GM12891 (cell line): ENCODE measurements around the gene NFATC2.

ENCODE experiments used
- POLR2A ChIP-seq: IDR thresholded peaks from 2 replicates; pipeline ENCODE4 v1.6.1; 2011; ENCODE audit warnings: low read depth, low read length, control low read depth
- POLR2AphosphoS5 ChIP-seq: IDR thresholded peaks from 2 replicates; pipeline ENCODE4 v1.6.1; 2011; ENCODE audit warnings: low read depth, low read length, control low read depth
- TAF1 ChIP-seq: IDR thresholded peaks from 2 replicates; pipeline ENCODE4 v1.6.1; 2011; ENCODE audit warnings: low read depth, low read length, control low read depth

DNA sequence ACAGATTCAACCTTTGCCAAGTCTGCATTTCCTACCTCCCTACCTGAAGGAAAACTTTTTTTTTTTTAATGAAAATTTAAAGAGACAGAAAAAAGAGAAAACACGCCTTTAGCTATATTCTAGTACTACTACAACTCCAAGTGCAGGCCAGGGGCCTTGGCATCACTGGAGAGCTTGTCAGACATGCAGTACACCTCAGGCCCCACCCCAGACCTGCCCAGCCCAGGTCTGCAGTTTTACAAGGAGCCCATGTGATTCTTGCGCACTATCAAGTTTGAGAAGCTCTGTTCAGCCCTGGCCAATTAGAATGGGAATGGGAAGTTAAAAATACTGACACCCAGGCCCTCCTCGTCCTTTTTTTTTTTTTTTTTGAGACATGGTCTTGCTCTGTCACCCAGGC, 85.0 kb downstream of the NFATC2 start:
- TF ChIP-seq POLR2AphosphoS5 (no peak), TAF1 (no peak), POLR2A (no peak)
